Measurements from ENCODE around the gene UIMC1.

Gene UIMC1

DNA sequence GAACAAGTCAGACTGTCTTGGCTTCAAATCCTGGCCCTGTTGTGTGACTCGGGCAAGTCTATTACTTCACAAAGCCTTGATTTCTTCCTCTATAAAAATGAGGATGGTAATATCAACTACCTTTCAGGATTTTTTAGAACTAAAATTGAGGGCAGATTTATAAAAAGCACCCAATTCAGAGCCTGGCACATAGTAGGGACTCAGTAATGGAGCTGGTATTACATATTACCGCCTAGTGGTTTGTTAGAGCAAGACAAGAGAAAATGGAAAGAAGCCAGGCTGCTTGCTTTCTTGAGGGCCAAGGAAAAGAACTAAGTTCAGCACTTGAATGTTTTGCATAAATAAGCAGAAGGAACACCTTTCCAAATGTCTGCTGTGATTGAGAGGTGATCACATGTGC, 35.4 kb upstream of the UIMC1 start:
- Histone ChIP-seq H2AFZ (ENCODE audit: low read depth, low read length, severe bottlenecking) (no peak overlapping the region), H3K27me3 (ENCODE audit: low read length) (no peaks in the 10 kb centered on the region), H4K20me1 (ENCODE audit: low read depth, low read length) (no peaks in the 10 kb centered on the region), H3K4me2 (ENCODE audit: low read depth, low read length, poor library complexity, severe bottlenecking) (no peak overlapping the region), H3K4me3 (ENCODE audit: insufficient read depth, low read length, poor library complexity, severe bottlenecking) (no peak overlapping the region), H3K9me2 (replicated peaks; ENCODE audit: insufficient read depth, low read length) (no peaks in the 10 kb centered on the region), H3K79me2 (ENCODE audit: insufficient read depth, low read length) (peaks cover 29% of the 10 kb centered on the region), H3F3A (ENCODE audit: insufficient read depth) (no peaks in the 10 kb centered on the region; the same call in 1 of the 2 replicates), H3K9me3 (ENCODE audit: insufficient read depth, low read length) (no peaks in the 10 kb centered on the region), H3K9ac (ENCODE audit: low read length) (no peak overlapping the region), H3K36me3 (ENCODE audit: low read length) (peaks cover 16% of the 10 kb centered on the region), H3K27ac (ENCODE audit: low read depth, low read length) (no peak overlapping the region)
- TF ChIP-seq, protein P1, sequence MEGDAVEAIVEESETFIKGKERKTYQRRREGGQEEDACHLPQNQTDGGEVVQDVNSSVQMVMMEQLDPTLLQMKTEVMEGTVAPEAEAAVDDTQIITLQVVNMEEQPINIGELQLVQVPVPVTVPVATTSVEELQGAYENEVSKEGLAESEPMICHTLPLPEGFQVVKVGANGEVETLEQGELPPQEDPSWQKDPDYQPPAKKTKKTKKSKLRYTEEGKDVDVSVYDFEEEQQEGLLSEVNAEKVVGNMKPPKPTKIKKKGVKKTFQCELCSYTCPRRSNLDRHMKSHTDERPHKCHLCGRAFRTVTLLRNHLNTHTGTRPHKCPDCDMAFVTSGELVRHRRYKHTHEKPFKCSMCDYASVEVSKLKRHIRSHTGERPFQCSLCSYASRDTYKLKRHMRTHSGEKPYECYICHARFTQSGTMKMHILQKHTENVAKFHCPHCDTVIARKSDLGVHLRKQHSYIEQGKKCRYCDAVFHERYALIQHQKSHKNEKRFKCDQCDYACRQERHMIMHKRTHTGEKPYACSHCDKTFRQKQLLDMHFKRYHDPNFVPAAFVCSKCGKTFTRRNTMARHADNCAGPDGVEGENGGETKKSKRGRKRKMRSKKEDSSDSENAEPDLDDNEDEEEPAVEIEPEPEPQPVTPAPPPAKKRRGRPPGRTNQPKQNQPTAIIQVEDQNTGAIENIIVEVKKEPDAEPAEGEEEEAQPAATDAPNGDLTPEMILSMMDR (IDR thresholded peaks at IDR 0.05; ENCODE audit: insufficient read depth, low read length, poor library complexity, severe bottlenecking), result no peak
- no peak for TF ChIP-seq EZH2phosphoT487 (conservative IDR thresholded peaks at IDR 0.05; ENCODE audit: low read length)

DNA sequence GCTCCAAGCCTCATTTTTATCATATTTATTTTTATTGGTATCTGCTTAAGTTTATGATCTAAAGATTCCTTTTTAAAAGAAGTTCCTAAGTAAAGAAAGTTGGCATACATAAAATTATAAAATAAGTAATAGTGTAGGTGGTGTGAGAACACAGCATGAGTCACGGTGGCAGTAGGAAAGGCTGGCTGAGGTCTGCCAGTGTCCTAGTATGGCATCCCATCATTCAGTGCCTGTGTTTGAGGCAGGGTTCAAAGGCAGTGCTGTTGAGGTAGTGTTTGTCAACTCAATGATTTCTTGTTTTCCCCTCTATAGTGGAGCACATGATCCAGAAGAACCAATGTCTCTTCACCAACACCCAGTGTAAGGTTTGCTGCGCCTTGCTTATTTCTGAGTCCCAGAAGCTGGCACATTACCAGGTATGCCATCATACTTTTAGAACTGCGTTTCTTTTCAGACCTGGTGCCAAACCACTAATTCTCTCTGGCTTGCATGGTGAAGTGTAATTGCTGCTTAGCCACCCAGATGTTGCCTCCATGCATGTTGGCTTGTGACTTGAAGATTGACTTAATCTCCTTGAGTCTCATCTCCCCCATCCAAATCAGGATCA, 34.3 kb upstream of the UIMC1 start:
- H3K9me3 ChIP-seq (ENCODE audit: insufficient read depth, low read length), result no peaks in the 10 kb centered on the region
- H3K9me2 ChIP-seq (replicated peaks; ENCODE audit: insufficient read depth, low read length), result no peaks in the 10 kb centered on the region
- H3F3A ChIP-seq (ENCODE audit: insufficient read depth), result no peaks in the 10 kb centered on the region
- TF ChIP-seq, protein P1 (IDR thresholded peaks at IDR 0.05; ENCODE audit: insufficient read depth, low read length, poor library complexity, severe bottlenecking), result no peak
- TF ChIP-seq EZH2phosphoT487 (conservative IDR thresholded peaks at IDR 0.05; ENCODE audit: low read length), result no peak
- no peaks in the 10 kb centered on the region for H4K20me1 ChIP-seq (ENCODE audit: low read depth, low read length)
- no peak overlapping the region for H3K4me3 ChIP-seq (ENCODE audit: insufficient read depth, low read length, poor library complexity, severe bottlenecking)
- H3K27me3 ChIP-seq (ENCODE audit: low read length), result no peaks in the 10 kb centered on the region
- no peak overlapping the region for H3K4me2 ChIP-seq (ENCODE audit: low read depth, low read length, poor library complexity, severe bottlenecking)
- no peak overlapping the region for H3K27ac ChIP-seq (ENCODE audit: low read depth, low read length)
- no peak overlapping the region for H2AFZ ChIP-seq (ENCODE audit: low read depth, low read length, severe bottlenecking)
- peaks cover 39% of the 10 kb centered on the region for H3K79me2 ChIP-seq (ENCODE audit: insufficient read depth, low read length)
- H3K9ac ChIP-seq (ENCODE audit: low read length), result no peak overlapping the region
- peaks cover 10% of the 10 kb centered on the region for H3K36me3 ChIP-seq (ENCODE audit: low read length)

DNA sequence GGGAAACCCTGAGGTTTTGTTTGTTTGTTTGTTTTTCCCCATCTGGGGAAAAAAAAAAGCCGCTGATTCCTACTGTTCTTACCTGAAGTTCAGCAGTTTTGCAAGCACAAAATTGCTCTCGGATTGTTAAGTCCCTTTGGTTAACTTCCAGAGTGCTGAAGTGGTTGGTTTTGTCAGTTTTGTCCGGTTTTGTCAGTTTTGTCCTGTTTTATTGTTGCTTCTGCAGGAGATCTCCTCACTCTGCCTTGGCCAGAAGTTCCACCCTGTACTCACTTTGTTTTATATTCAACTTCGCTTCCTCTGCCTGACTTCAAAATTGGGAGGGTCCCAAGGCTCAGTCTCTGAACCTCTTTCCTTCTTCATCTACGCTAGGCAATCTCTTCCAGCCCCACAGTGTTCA, 30.3 kb upstream of the UIMC1 start:
- TF ChIP-seq EZH2phosphoT487 (conservative IDR thresholded peaks at IDR 0.05; ENCODE audit: low read length), result no peak
- H3K27me3 ChIP-seq (ENCODE audit: low read length), result no peaks in the 10 kb centered on the region
- H3K36me3 ChIP-seq (ENCODE audit: low read length), result peaks cover 5% of the 10 kb centered on the region; the same call in 1 of the 2 replicates
- H3K4me2 ChIP-seq (ENCODE audit: low read depth, low read length, poor library complexity, severe bottlenecking), result no peak overlapping the region
- no peak overlapping the region for H3K4me3 ChIP-seq (ENCODE audit: insufficient read depth, low read length, poor library complexity, severe bottlenecking)
- no peaks in the 10 kb centered on the region for H3K9me3 ChIP-seq (ENCODE audit: insufficient read depth, low read length)
- no peak overlapping the region for H3K27ac ChIP-seq (ENCODE audit: low read depth, low read length)
- no peaks in the 10 kb centered on the region for H3F3A ChIP-seq (ENCODE audit: insufficient read depth)
- no peaks in the 10 kb centered on the region for H3K9me2 ChIP-seq (replicated peaks; ENCODE audit: insufficient read depth, low read length)
- H3K79me2 ChIP-seq (ENCODE audit: insufficient read depth, low read length), result peaks cover 77% of the 10 kb centered on the region
- H2AFZ ChIP-seq (ENCODE audit: low read depth, low read length, severe bottlenecking), result no peak overlapping the region
- no peak overlapping the region for H3K9ac ChIP-seq (ENCODE audit: low read length)
- 0 out of 2 replicates have a peak, but pooled peaks cover 4% of the 10 kb centered on the region for H4K20me1 ChIP-seq (ENCODE audit: low read depth, low read length)

DNA sequence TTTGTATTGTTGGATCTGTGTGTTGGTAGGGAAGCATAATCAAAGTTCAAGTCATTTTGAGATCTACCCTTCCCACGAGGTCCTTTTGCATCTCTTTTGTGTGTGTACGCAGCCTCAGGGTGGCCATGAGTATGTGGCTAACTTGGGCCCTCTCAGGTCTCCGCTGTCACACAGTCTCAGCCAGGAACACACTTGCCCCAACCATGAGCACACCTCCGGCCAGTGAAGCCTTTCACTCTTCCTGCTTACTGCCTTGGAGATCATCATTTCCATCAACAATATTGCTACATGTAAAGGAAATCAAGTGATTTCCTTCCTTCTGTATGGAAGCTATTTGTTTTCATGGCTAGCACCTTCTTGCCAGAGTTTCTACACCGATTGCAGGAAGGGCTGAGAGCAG, 29.9 kb upstream of the UIMC1 start:
- Histone ChIP-seq H3K9ac (ENCODE audit: low read length) (no peak overlapping the region), H3F3A (ENCODE audit: insufficient read depth) (no peaks in the 10 kb centered on the region), H3K9me2 (replicated peaks; ENCODE audit: insufficient read depth, low read length) (no peaks in the 10 kb centered on the region), H4K20me1 (ENCODE audit: low read depth, low read length) (0 out of 2 replicates have a peak, but pooled peaks cover 4% of the 10 kb centered on the region), H3K36me3 (ENCODE audit: low read length) (peaks cover 5% of the 10 kb centered on the region; the same call in 1 of the 2 replicates), H2AFZ (ENCODE audit: low read depth, low read length, severe bottlenecking) (no peak overlapping the region), H3K9me3 (ENCODE audit: insufficient read depth, low read length) (no peaks in the 10 kb centered on the region), H3K27me3 (ENCODE audit: low read length) (no peaks in the 10 kb centered on the region), H3K27ac (ENCODE audit: low read depth, low read length) (no peak overlapping the region), H3K4me3 (ENCODE audit: insufficient read depth, low read length, poor library complexity, severe bottlenecking) (no peak overlapping the region), H3K79me2 (ENCODE audit: insufficient read depth, low read length) (peaks cover 81% of the 10 kb centered on the region), H3K4me2 (ENCODE audit: low read depth, low read length, poor library complexity, severe bottlenecking) (no peak overlapping the region)
- TF ChIP-seq EZH2phosphoT487 (conservative IDR thresholded peaks at IDR 0.05; ENCODE audit: low read length), result no peak
- TF ChIP-seq, protein P1 (IDR thresholded peaks at IDR 0.05; ENCODE audit: insufficient read depth, low read length, poor library complexity, severe bottlenecking), result no peak

Data from SU-DHL-6 (cell line).